OCI-LY3 (cell line): ENCODE data around the gene PAPOLG.

Source experiments
- H2AFZ ChIP-seq: fragments of 200-600, 300-600 bp; shearing (Covaris generic); 2 replicates; pipeline ENCODE4 v1.6.0; 2014; ENCODE audit warnings: antibody characterized with exemption, low read depth, low read length
- H3K27ac ChIP-seq: fragments of 200-600, 300-600 bp; sonication (generic); 2 replicates; pipeline ENCODE4 v1.5.1; 2014; ENCODE audit warnings: mild to moderate bottlenecking, low read length, moderate library complexity, mixed read lengths
- H3K27me3 ChIP-seq: fragments of 200-600, 300-600 bp; sonication (generic); 2 replicates; pipeline ENCODE4 v1.6.1; 2014; ENCODE audit warnings: low read depth, low read length, mixed read lengths
- H3K36me3 ChIP-seq: fragments of 200-600, 300-600 bp; sonication (generic); replicated peaks from 2 replicates; pipeline ENCODE3; 2014; ENCODE audit warnings: low read depth, low read length, mixed read lengths
- H3K4me1 ChIP-seq: fragments of 300-600, 200-600 bp; sonication (generic); 2 replicates; pipeline ENCODE4 v1.6.1; 2014; ENCODE audit warnings: low read length, mixed read lengths
- H3K4me2 ChIP-seq: fragments of 200-600, 300-600 bp; sonication (generic); 2 replicates; pipeline ENCODE4 v1.6.1; 2014; ENCODE audit warnings: low read length, mixed read lengths
- H3K4me3 ChIP-seq: fragments of 300-600, 200-600 bp; sonication (generic); 2 replicates; pipeline ENCODE4 v1.5.1; 2014; ENCODE audit warnings: antibody characterized with exemption, mild to moderate bottlenecking, low read length, moderate library complexity
- H3K79me2 ChIP-seq: fragments of 300-600, 200-600 bp; shearing (Covaris generic); 2 replicates; pipeline ENCODE4 v1.6.1; 2014; ENCODE audit warnings: mild to moderate bottlenecking, low read length, mixed read lengths
- H3K9ac ChIP-seq: fragments of 300-600, 200-600 bp; shearing (Covaris generic); 2 replicates; pipeline ENCODE4 v1.6.0; 2014; ENCODE audit warnings: mild to moderate bottlenecking, low read length, moderate library complexity
- H3K9me3 ChIP-seq: fragments of 200-600, 300-600 bp; shearing (Covaris generic); 2 replicates; pipeline ENCODE4 v1.6.1; 2014; ENCODE audit warnings: low read length, mixed read lengths; ENCODE audit not compliant: insufficient read depth
- H4K20me1 ChIP-seq: fragments of 200-600, 300-600 bp; sonication (generic); 2 replicates; pipeline ENCODE4 v1.6.1; 2016; ENCODE audit warnings: low read length, mixed read lengths; ENCODE audit not compliant: insufficient read depth
- CTCF ChIP-seq: fragments of 200-600, 300-600 bp; sonication (generic); IDR thresholded peaks from 2 replicates; pipeline ENCODE4 v1.5.1; 2014; ENCODE audit warnings: antibody characterized with exemption, low read length, low read depth
- EZH2phosphoT487 ChIP-seq: fragments of 200-600 bp; shearing (Covaris generic); IDR thresholded peaks from 2 replicates; pipeline ENCODE4 v1.6.1; 2018; ENCODE audit warnings: antibody characterized with exemption, mixed run types, low read depth

PAPOLG gene

GRCh38 chr2:60844105-60844504 is 88.0 kb downstream of the PAPOLG start:
- Histone ChIP-seq H3K9me3 (peaks cover 3% of the 10 kb centered on the region; the same call in 1 of the 2 replicates), H3K79me2 (no peaks in the 10 kb centered on the region), H2AFZ (no peak overlapping the region), H3K4me1 (peaks cover 62% of the 10 kb centered on the region), H3K36me3 (no peaks in the 10 kb centered on the region), H3K4me2 (peak overlapping the region; percentile 11; the same call in 1 of the 2 replicates), H3K4me3 (no peak overlapping the region), H3K9ac (no peak overlapping the region), H3K27ac (peak overlapping the region; percentile 21), H3K27me3 (no peaks in the 10 kb centered on the region), H4K20me1 (no peaks in the 10 kb centered on the region)
- no peak for TF ChIP-seq CTCF
- no peak for TF ChIP-seq EZH2phosphoT487

- Histone ChIP-seq H3K27me3 (no peaks in the 10 kb centered on the region), H2AFZ (peak overlapping the region; percentile 64; the same call in 1 of the 2 replicates), H3K27ac (peak overlapping the region; percentile 24), H3K79me2 (no peaks in the 10 kb centered on the region), H3K4me1 (peaks cover 26% of the 10 kb centered on the region), H3K36me3 (no peaks in the 10 kb centered on the region), H3K4me3 (no peak overlapping the region), H3K9me3 (no peaks in the 10 kb centered on the region), H3K9ac (peak overlapping the region; percentile 23; the same call in 1 of the 2 replicates), H3K4me2 (peak overlapping the region; percentile 47), H4K20me1 (no peaks in the 10 kb centered on the region)
- TF ChIP-seq CTCF (no peak), EZH2phosphoT487 (no peak)
Observed at GRCh38 chr2:60847854-60848253, 91.8 kb downstream of the PAPOLG start.
